Lower lobe of right lung (tissue), 2 donors: ENCODE data around the gene TMEM106B. TPM values are rescaled to one million over a fixed set of nuclear protein-coding genes. Genes with fewer than 3 reads are reported as not detected.

ENCODE experiments used
- ATAC-seq, 2 donors: fragments of 200-7000 bp; cut with Tn5 transposase; one replicate each; pipeline ENCODE4 v1.9.1; 2020 to 2022; ENCODE audit warnings: mild to moderate bottlenecking in 2 of 2, moderate library complexity in 2 of 2
- DNase-seq: peaks from one replicate; pipeline ENCODE4 v3.0.0-alpha.2; 2020
- H3K27ac ChIP-seq: fragments of 200-600 bp; one replicate; pipeline ENCODE4 v1.8.0; 2022
- H3K27me3 ChIP-seq: fragments of 200-600 bp; one replicate; pipeline ENCODE4 v1.8.0; 2022; ENCODE audit warnings: low read depth
- H3K36me3 ChIP-seq: fragments of 200-600 bp; one replicate; pipeline ENCODE4 v1.8.0; 2022; ENCODE audit warnings: mild to moderate bottlenecking
- H3K4me1 ChIP-seq: fragments of 200-600 bp; one replicate; pipeline ENCODE4 v1.8.0; 2022
- H3K4me3 ChIP-seq: fragments of 200-600 bp; one replicate; pipeline ENCODE4 v1.8.0; 2022; ENCODE audit warnings: mild to moderate bottlenecking
- H3K9me3 ChIP-seq: fragments of 200-600 bp; one replicate; pipeline ENCODE4 v1.8.0; 2022
- intact Hi-C: fragments of 100-400 bp; cut with DNase I; formaldehyde crosslinking; loops from one replicate; pipeline ENCODE4 v1.11.0; 2022
- total RNA-seq: library from RNA; stranded (reverse); fragmentation: NEBNext Ultra II Directional; extraction: Animal tissue kit (Norgen Biotek cat#: 25700); gene quantifications from one replicate; pipeline ENCODE4 v1.2.1, GENCODE V29; 2021
- TF ChIP-seq, protein P1 (sequence below): fragments of 200-600 bp; IDR thresholded peaks from one replicate; pipeline ENCODE4 v1.8.0; 2022; ENCODE audit warnings: antibody characterized with exemption, mild to moderate bottlenecking
- donor health status: DM: no; HTN: yes; CAD: no; lungs with severe emphysema.

Gene TMEM106B
- total RNA-seq, 1 donor from 2014 or later, result 38.7 TPM

GRCh38 chr7:12267542-12267941 is 56.4 kb downstream of the TMEM106B start:
- intact Hi-C loops, result no loop called here
- H3K4me3 ChIP-seq, result no peak overlapping the region
- TF ChIP-seq, protein P1, sequence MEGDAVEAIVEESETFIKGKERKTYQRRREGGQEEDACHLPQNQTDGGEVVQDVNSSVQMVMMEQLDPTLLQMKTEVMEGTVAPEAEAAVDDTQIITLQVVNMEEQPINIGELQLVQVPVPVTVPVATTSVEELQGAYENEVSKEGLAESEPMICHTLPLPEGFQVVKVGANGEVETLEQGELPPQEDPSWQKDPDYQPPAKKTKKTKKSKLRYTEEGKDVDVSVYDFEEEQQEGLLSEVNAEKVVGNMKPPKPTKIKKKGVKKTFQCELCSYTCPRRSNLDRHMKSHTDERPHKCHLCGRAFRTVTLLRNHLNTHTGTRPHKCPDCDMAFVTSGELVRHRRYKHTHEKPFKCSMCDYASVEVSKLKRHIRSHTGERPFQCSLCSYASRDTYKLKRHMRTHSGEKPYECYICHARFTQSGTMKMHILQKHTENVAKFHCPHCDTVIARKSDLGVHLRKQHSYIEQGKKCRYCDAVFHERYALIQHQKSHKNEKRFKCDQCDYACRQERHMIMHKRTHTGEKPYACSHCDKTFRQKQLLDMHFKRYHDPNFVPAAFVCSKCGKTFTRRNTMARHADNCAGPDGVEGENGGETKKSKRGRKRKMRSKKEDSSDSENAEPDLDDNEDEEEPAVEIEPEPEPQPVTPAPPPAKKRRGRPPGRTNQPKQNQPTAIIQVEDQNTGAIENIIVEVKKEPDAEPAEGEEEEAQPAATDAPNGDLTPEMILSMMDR, result no peak
- no peak overlapping the region for H3K27ac ChIP-seq
- ATAC-seq, result no peak
- no peaks in the 10 kb centered on the region for H3K4me1 ChIP-seq
- no peaks in the 10 kb centered on the region for H3K27me3 ChIP-seq
- DNase-seq, result no peak
- no peaks in the 10 kb centered on the region for H3K9me3 ChIP-seq
- H3K36me3 ChIP-seq, result no peaks in the 10 kb centered on the region

- TF ChIP-seq, protein P1, result no peak
- peak in 1 of 2 donors; percentile 17 for ATAC-seq
- intact Hi-C loops, result no loop called here
- H3K36me3 ChIP-seq, result no peaks in the 10 kb centered on the region
- no peak overlapping the region for H3K27ac ChIP-seq
- no peak for DNase-seq
- no peak overlapping the region for H3K4me3 ChIP-seq
- H3K4me1 ChIP-seq, result no peaks in the 10 kb centered on the region
- no peaks in the 10 kb centered on the region for H3K27me3 ChIP-seq
- H3K9me3 ChIP-seq, result no peaks in the 10 kb centered on the region
Observed at GRCh38 chr7:12269100-12269895, 58.2 kb downstream of the TMEM106B start.

DNA sequence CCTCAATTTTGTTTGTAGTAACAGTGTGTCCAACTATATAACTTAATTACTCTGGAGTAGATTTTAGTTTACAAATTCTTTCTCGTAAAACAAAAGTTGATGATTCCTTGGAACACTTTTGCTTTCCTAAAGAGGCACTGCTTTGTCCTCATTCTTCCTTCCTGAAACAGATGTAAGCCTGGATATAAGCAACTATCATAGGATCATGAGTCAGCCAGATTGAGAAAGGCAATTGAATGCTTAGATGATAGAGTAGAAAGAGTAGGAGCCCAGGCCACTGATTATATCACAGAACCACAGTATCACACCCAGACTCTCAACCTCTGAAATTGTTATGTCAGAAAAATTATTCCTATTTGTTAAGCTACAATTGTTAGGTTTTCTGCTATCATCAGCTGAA is 69.9 kb downstream of the TMEM106B start:
- intact Hi-C loops, result no loop called here
- Histone ChIP-seq H3K9me3 (peaks cover 3% of the 10 kb centered on the region), H3K27ac (no peak overlapping the region), H3K36me3 (no peaks in the 10 kb centered on the region), H3K4me1 (no peaks in the 10 kb centered on the region), H3K27me3 (no peaks in the 10 kb centered on the region), H3K4me3 (no peak overlapping the region)
- DNase-seq (no peak), ATAC-seq (no peak)
- TF ChIP-seq, protein P1, result no peak

GRCh38 chr7:12287901-12288300 is 76.8 kb downstream of the TMEM106B start:
- TF ChIP-seq, protein P1, result no peak
- Histone ChIP-seq H3K27me3 (no peaks in the 10 kb centered on the region), H3K27ac (no peak overlapping the region), H3K4me1 (no peaks in the 10 kb centered on the region), H3K36me3 (no peaks in the 10 kb centered on the region), H3K9me3 (peaks cover 5% of the 10 kb centered on the region), H3K4me3 (no peak overlapping the region)
- DNase-seq, result no peak
- intact Hi-C loops, result no loop called here
- ATAC-seq, result no peak

GRCh38 chr7:12289996-12290395 is 78.9 kb downstream of the TMEM106B start:
- no peaks in the 10 kb centered on the region for H3K4me1 ChIP-seq
- peak in 1 of 2 donors; percentile 17 for ATAC-seq

More at GRCh38 chr7:12289996-12290395, 78.9 kb downstream of the TMEM106B start:
- Histone ChIP-seq H3K9me3 (peaks cover 5% of the 10 kb centered on the region), H3K36me3 (no peaks in the 10 kb centered on the region), H3K27me3 (no peaks in the 10 kb centered on the region), H3K4me3 (no peak overlapping the region), H3K27ac (no peak overlapping the region)
- intact Hi-C loops, result no loop called here
- no peak for DNase-seq
- TF ChIP-seq, protein P1, result no peak
